ENCODE results near the gene CAT.

CAT gene

GRCh38 chr11:34461215-34461614 is 22.5 kb downstream of the CAT start:
- DNase-seq, result no peak

- DNase-seq, result no peak
Observed at GRCh38 chr11:34464591-34465051, 25.9 kb downstream of the CAT start.

- no peak for DNase-seq
Observed at GRCh38 chr11:34466802-34467488, 28.2 kb downstream of the CAT start.

GRCh38 chr11:34468209-34468841 is 29.6 kb downstream of the CAT start:
- no peak for DNase-seq

- no peak for DNase-seq
Observed at GRCh38 chr11:34473603-34474169, 35.0 kb downstream of the CAT start.

GRCh38 chr11:34475656-34476055 is 36.9 kb downstream of the CAT start:
- DNase-seq, result no peak

GRCh38 chr11:34476849-34477248 is 38.1 kb downstream of the CAT start:
- no peak for DNase-seq

- DNase-seq, result no peak
Observed at GRCh38 chr11:34478845-34479663, 40.3 kb downstream of the CAT start.

- no peak for DNase-seq
Observed at GRCh38 chr11:34480314-34480713, 41.6 kb downstream of the CAT start.

GRCh38 chr11:34481307-34481706 is 42.6 kb downstream of the CAT start:
- DNase-seq, result no peak

- DNase-seq, result no peak
Observed at GRCh38 chr11:34483106-34483874, 44.6 kb downstream of the CAT start.

- DNase-seq, result no peak
Observed at GRCh38 chr11:34487430-34487829, 48.7 kb downstream of the CAT start.

GRCh38 chr11:34488855-34489557 is 50.3 kb downstream of the CAT start:
- no peak for DNase-seq

- no peak for DNase-seq
Observed at GRCh38 chr11:34490304-34490703, 51.6 kb downstream of the CAT start.

- DNase-seq, result peak; percentile 67
Observed at GRCh38 chr11:34492806-34493414, 54.2 kb downstream of the CAT start.

GRCh38 chr11:34493468-34493867 is 54.7 kb downstream of the CAT start:
- no peak for DNase-seq

GRCh38 chr11:34493926-34494595 is 55.3 kb downstream of the CAT start:
- no peak for DNase-seq

- no peak for DNase-seq
Observed at GRCh38 chr11:34495239-34495723, 56.5 kb downstream of the CAT start.

- no peak for DNase-seq
Observed at GRCh38 chr11:34495724-34496377, 57.1 kb downstream of the CAT start.
